GM12878 (cell line): ENCODE results near the gene FAM9C. TPM values are rescaled to one million over a fixed set of nuclear protein-coding genes. Genes with fewer than 3 reads are reported as not detected.

Experiments used
- ATAC-seq: fragments of 200-7000 bp; cut with Tn5 transposase; 3 replicates; pipeline ENCODE4 v1.9.1; 2020; ENCODE audit warnings: mild to moderate bottlenecking, moderate library complexity
- BruUV-seq: library from RNA; stranded (reverse); fragments of 400-500 nt; replicated peaks from 2 replicates; lab custom pipeline; 2021; lab: Mats Ljungman, UMichigan
- CTCF ChIA-PET: fragments of 300-600 bp; sonication (Branson Sonifier 250); formaldehyde crosslinking; extraction: SDS; loops from one replicate; lab custom pipeline; 2021; ENCODE audit warnings: inconsistent platforms; lab: Yijun Ruan, JAX
- POLR2A ChIA-PET: fragments of 350-600 bp; formaldehyde crosslinking; extraction: SDS; loops from one replicate; lab custom pipeline; 2021; ENCODE audit warnings: inconsistent platforms; lab: Charles Lee
- RAD21 ChIA-PET: fragments of 300-600 bp; sonication (Branson Sonifier 250); formaldehyde crosslinking; loops from one replicate; lab custom pipeline; 2023; ENCODE audit warnings: antibody characterized with exemption; ENCODE audit not compliant: unreplicated experiment; lab: Charles Lee
- SMC1A ChIA-PET: fragments of 300-600 bp; sonication (Branson Sonifier 250); formaldehyde crosslinking; loops from one replicate; lab custom pipeline; 2023; ENCODE audit not compliant: unreplicated experiment, uncharacterized antibody; lab: Charles Lee
- DNase-seq: peaks from one replicate; pipeline ENCODE4 v3.0.0-alpha.2; 2011; ENCODE audit warnings: low read depth, low spot score
- FAIRE-seq: peaks from 3 replicates; lab custom pipeline; 2011; peaks lifted over from hg19 to GRCh38; lab: Jason Lieb, UNC
- H2AFZ ChIP-seq: 2 replicates; pipeline ENCODE4 v1.6.0; 2011; ENCODE audit warnings: low read depth, low read length, control low read depth; ENCODE audit not compliant: control insufficient read depth
- H3K27ac ChIP-seq: 2 replicates; pipeline ENCODE4 v1.5.1; 2011; ENCODE audit warnings: control low read depth; ENCODE audit not compliant: control insufficient read depth, insufficient read depth
- H3K27me3 ChIP-seq, 2 experiments: replicated peaks in 1 of 2; 2 replicates each; pipeline versions ENCODE4 v1.6.0 to v1.6.1; 2011; ENCODE audit warnings: low read length in 1 of 2; ENCODE audit not compliant: control insufficient read depth in 2 of 2, insufficient read depth in 2 of 2
- H3K36me3 ChIP-seq, 2 experiments: 2 replicates each; pipeline ENCODE4 v1.5.1; 2011; ENCODE audit warnings: low read length in 1 of 2; ENCODE audit not compliant: control insufficient read depth in 2 of 2, insufficient read depth in 2 of 2
- H3K4me1 ChIP-seq: 2 replicates; pipeline ENCODE4 v1.6.1; 2011; ENCODE audit warnings: mild to moderate bottlenecking, low read length, moderate library complexity, mixed read lengths; ENCODE audit not compliant: control insufficient read depth, insufficient read depth
- H3K4me2 ChIP-seq: 2 replicates; pipeline ENCODE4 v1.6.0; 2011; ENCODE audit warnings: control low read depth; ENCODE audit not compliant: control insufficient read depth, insufficient read depth
- H3K4me3 ChIP-seq: fragments of 200-600 bp; sonication (generic); 2 replicates; pipeline ENCODE4 v1.5.1; 2016
- H3K79me2 ChIP-seq: 2 replicates; pipeline ENCODE4 v1.6.0; 2011; ENCODE audit warnings: low read length; ENCODE audit not compliant: control insufficient read depth, insufficient read depth
- H3K9ac ChIP-seq: 2 replicates; pipeline ENCODE4 v1.8.0; 2011; ENCODE audit warnings: low read length, control low read depth, mixed read lengths; ENCODE audit not compliant: control insufficient read depth, insufficient read depth
- H3K9me3 ChIP-seq: replicated peaks from 3 replicates; pipeline ENCODE4 v1.5.1; 2011; ENCODE audit warnings: mild to moderate bottlenecking, low read length; ENCODE audit not compliant: control insufficient read depth, insufficient read depth
- H4K20me1 ChIP-seq: 2 replicates; pipeline ENCODE4 v1.6.0; 2011; ENCODE audit not compliant: control insufficient read depth, insufficient read depth
- CBX3 ChIP-seq: fragments of 200-600 bp; sonication (generic); IDR thresholded peaks from 2 replicates; pipeline ENCODE4 v1.6.1; 2016; ENCODE audit warnings: low read depth, borderline replicate concordance
- CUX1 ChIP-seq: IDR thresholded peaks from 2 replicates; pipeline ENCODE4 v1.6.1; 2012; ENCODE audit warnings: improper control_type of control experiment, low read depth, low read length; ENCODE audit not compliant: insufficient replicate concordance
- EGR1 ChIP-seq, 2 experiments: IDR thresholded peaks; 1 replicate in 1 of 2; 2 replicates in 1 of 2; pipeline ENCODE4 v1.6.1; 2011 to 2012; ENCODE audit warnings: low read depth in 2 of 2, low read length in 2 of 2, borderline replicate concordance in 1 of 2, mild to moderate bottlenecking in 1 of 2, moderate library complexity in 1 of 2
- IKZF1 ChIP-seq: fragments of 450-650 bp; conservative IDR thresholded peaks from 2 replicates; pipeline ENCODE4 v1.6.1; 2017; ENCODE audit warnings: antibody characterized with exemption, mild to moderate bottlenecking
- JUND ChIP-seq: IDR thresholded peaks from 2 replicates; pipeline ENCODE4 v1.6.1; 2012; ENCODE audit warnings: low read depth, mild to moderate bottlenecking, low read length, improper control_type of control experiment, moderate library complexity
- KLF5 ChIP-seq: fragments of 450-650 bp; IDR thresholded peaks from 2 replicates; pipeline ENCODE4 v1.6.1; 2014; ENCODE audit warnings: mild to moderate bottlenecking; ENCODE audit not compliant: partially characterized antibody
- MEF2B ChIP-seq: fragments of 450-650 bp; IDR thresholded peaks from 2 replicates; pipeline ENCODE4 v1.6.1; 2018; ENCODE audit warnings: mild to moderate bottlenecking, moderate library complexity; ENCODE audit not compliant: partially characterized antibody, poor library complexity, severe bottlenecking
- NFIC ChIP-seq: IDR thresholded peaks from 2 replicates; pipeline ENCODE4 v1.6.1; 2012; ENCODE audit warnings: low read depth, mild to moderate bottlenecking, inconsistent platforms, low read length, moderate library complexity
- NFXL1 ChIP-seq: fragments of 450-650 bp; IDR thresholded peaks from 2 replicates; pipeline ENCODE4 v1.6.1; 2017; ENCODE audit warnings: antibody characterized with exemption, mild to moderate bottlenecking, borderline replicate concordance
- NR2F1 ChIP-seq: fragments of 450-650 bp; conservative IDR thresholded peaks from 2 replicates; pipeline ENCODE4 v1.6.1; 2017; ENCODE audit warnings: mild to moderate bottlenecking
- PAX8 ChIP-seq: fragments of 450-650 bp; IDR thresholded peaks from 2 replicates; pipeline ENCODE4 v1.6.1; 2017; ENCODE audit warnings: mild to moderate bottlenecking, moderate library complexity
- RAD21 ChIP-seq: IDR thresholded peaks from 2 replicates; pipeline ENCODE4 v1.6.1; 2011; ENCODE audit warnings: mild to moderate bottlenecking, low read depth, low read length, moderate library complexity; ENCODE audit not compliant: insufficient read depth
- SMC3 ChIP-seq: IDR thresholded peaks from 2 replicates; pipeline ENCODE4 v1.6.1; 2011; ENCODE audit warnings: low read length, improper control_type of control experiment, borderline replicate concordance
- ZNF622 ChIP-seq: fragments of 450-650 bp; IDR thresholded peaks from 2 replicates; pipeline ENCODE4 v1.6.1; 2017; ENCODE audit warnings: mild to moderate bottlenecking, inconsistent platforms
- in situ Hi-C: fragments of 300-500 bp; cut with MboI; formaldehyde crosslinking; loops from 9 replicates; pipeline ENCODE4 v1.14.3; 2018; ENCODE audit warnings: mixed read lengths
- intact Hi-C: fragments of 100-400 bp; cut with micrococcal nuclease; formaldehyde crosslinking; loops from one replicate; pipeline ENCODE4 v1.14.2; 2022; ENCODE audit not compliant: unreplicated experiment
- polyA plus RNA-seq, 11 experiments: library from polyadenylated mRNA; depleted of rRNA in 4 of 11; unstranded in 6 of 11; stranded (reverse) in 5 of 11; fragments of >200 nt; fragmentation: Nextera tagmentation in 4 of 11; fragmentation: Illumina TruSeq in 1 of 11; extraction: Ambion mirVana in 4 of 11; extraction: Trizol in 1 of 11; gene quantifications; 1 replicate in 1 of 11; 2 replicates in 10 of 11; pipeline versions ENCODE4 v1.2.1 to v1.2.3, GENCODE V29; 2011 to 2016; ENCODE audit warnings: inconsistent platforms in 2 of 11, missing spikeins in 2 of 11, low read depth in 1 of 11
- total RNA-seq, 4 experiments: library from RNA; depleted of rRNA in 3 of 4; stranded (reverse); fragments of >200 nt in 3 of 4; fragmentation: Illumina TruSeq in 1 of 4; extraction: Trizol in 1 of 4; gene quantifications; 2 replicates each; pipeline versions ENCODE4 v1.2.1 to v1.2.3, GENCODE V29; 2013 to 2021

FAM9C gene
- total and polyA plus RNA-seq, 10 of the 15 experiments (the other 5 are each of a cell fraction or from before 2014, with no cell fraction given): 0.01 to 0.03 TPM; not detected in 8

- no peak for TF ChIP-seq CUX1
- no peak for TF ChIP-seq JUND
- peak; percentile 57 for TF ChIP-seq IKZF1
- no peak for TF ChIP-seq KLF5
- no peak for TF ChIP-seq EGR1 (IDR thresholded peaks at IDR 0.05; ENCODE audit: borderline replicate concordance in 1 of 2, low read depth in 2 of 2, low read length in 2 of 2)
- TF ChIP-seq PAX8: no peak
These were observed 11.1 kb upstream of the FAM9C start (continued) for GRCh38 chrX:13055486-13055885.

DNA sequence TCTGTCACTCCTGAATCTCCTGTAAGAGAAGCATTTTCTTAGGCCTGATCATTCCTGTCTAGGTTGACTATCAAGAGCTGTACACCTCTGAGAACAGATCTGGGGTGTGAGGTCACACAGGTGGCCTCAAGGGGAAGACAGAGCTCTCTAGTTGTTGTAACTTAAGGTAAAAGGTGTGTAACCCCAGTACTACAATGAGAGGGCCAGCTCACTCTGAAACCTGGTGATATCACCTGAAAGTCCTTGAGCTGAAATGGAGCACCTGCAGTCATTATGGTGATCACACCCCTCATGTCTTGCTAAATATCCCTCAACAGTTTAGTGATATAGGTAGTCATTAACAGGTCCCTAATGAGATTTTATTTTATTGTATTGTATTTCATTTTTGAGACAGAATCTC, 8.8 kb upstream of the FAM9C start:
- FAIRE-seq (peak; percentile 59), ATAC-seq (peak; percentile 56), DNase-seq (no peak)
- no TSS peak for BruUV-seq
- in situ Hi-C loops: no loop called here
- H2AFZ ChIP-seq: no peak overlapping the region
- ChIA-PET SMC1A (interaction anchor here (1.2 to 8.3 kb wide), 13 partner anchors 10 to 435 kb away, joined by 3 to 214 read pairs (median 66); no protein-coding TSS in a partner anchor), RAD21 (interaction anchor here (0.5 to 6.4 kb wide), 15 partner anchors 22 to 204 kb away, joined by 3 to 100 read pairs (median 24); no protein-coding TSS in a partner anchor), POLR2A (interaction anchor here (0.7 to 6.5 kb wide), 10 partner anchors 11 to 49 kb away, joined by 3 to 39 read pairs (median 6); no protein-coding TSS in a partner anchor), CTCF (interaction anchor here (0.8 to 3.3 kb wide), 9 partner anchors 19 to 106 kb away, joined by 3 to 19 read pairs (median 5); no protein-coding TSS in a partner anchor)
- H3K9ac ChIP-seq: no peak overlapping the region
- no peaks in the 10 kb centered on the region for H4K20me1 ChIP-seq
- H3K79me2 ChIP-seq: no peaks in the 10 kb centered on the region
- H3K4me3 ChIP-seq: no peak overlapping the region
- no peaks in the 10 kb centered on the region; a peak in 1 of 4 replicates for H3K36me3 ChIP-seq
- H3K9me3 ChIP-seq: peaks cover 2% of the 10 kb centered on the region; the same call in 2 of the 3 replicates
- H3K27me3 ChIP-seq: no peaks in the 10 kb centered on the region
- peak overlapping the region; percentile 69 for H3K27ac ChIP-seq
- no peak overlapping the region for H3K4me2 ChIP-seq
- peaks cover 43% of the 10 kb centered on the region for H3K4me1 ChIP-seq
- intact Hi-C loops: loop anchor here (1.0 to 2.0 kb wide), 2 partner anchors 68 to 103 kb away; no protein-coding TSS in a partner anchor
- no peak for TF ChIP-seq NFXL1
- peak; percentile 52 for TF ChIP-seq MEF2B
- no peak for TF ChIP-seq ZNF622
- peak; percentile 54 for TF ChIP-seq NFIC
- TF ChIP-seq NR2F1: peak; percentile 86
- TF ChIP-seq RAD21: peak; percentile 23; the same call in 1 of the 2 replicates
- no peak for TF ChIP-seq SMC3
- TF ChIP-seq CBX3: no peak
